OCI-LY3 (cell line): ENCODE results near the gene AKAP7.

Source experiments
- EZH2phosphoT487 ChIP-seq: fragments of 200-600 bp; shearing (Covaris generic); IDR thresholded peaks from 2 replicates; pipeline ENCODE4 v1.6.1; 2018; ENCODE audit warnings: antibody characterized with exemption, mixed run types, low read depth
- TF ChIP-seq, protein P1 (sequence below): fragments of 200-600, 300-600 bp; sonication (generic); IDR thresholded peaks from 2 replicates; pipeline ENCODE4 v1.5.1; 2014; ENCODE audit warnings: antibody characterized with exemption, low read length, low read depth

DNA sequence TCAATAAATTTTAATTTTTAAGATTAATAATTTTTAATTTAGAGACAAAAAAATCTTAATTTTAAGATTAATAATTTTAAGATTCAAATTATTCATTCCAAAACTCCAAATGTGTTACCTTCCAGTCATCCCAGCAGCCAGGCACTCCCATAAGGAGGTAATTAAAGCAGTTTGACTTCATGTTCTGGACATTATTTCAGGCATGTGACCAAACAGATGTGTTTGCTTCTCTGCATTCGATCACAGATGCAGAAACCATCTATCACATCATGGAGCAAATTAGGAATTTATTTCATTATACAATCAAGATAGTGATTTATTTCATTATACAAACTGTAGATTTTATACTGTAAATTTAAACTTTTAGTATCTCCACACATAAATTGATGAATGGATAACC is 150.3 kb downstream of the AKAP7 start:
- TF ChIP-seq, protein P1, sequence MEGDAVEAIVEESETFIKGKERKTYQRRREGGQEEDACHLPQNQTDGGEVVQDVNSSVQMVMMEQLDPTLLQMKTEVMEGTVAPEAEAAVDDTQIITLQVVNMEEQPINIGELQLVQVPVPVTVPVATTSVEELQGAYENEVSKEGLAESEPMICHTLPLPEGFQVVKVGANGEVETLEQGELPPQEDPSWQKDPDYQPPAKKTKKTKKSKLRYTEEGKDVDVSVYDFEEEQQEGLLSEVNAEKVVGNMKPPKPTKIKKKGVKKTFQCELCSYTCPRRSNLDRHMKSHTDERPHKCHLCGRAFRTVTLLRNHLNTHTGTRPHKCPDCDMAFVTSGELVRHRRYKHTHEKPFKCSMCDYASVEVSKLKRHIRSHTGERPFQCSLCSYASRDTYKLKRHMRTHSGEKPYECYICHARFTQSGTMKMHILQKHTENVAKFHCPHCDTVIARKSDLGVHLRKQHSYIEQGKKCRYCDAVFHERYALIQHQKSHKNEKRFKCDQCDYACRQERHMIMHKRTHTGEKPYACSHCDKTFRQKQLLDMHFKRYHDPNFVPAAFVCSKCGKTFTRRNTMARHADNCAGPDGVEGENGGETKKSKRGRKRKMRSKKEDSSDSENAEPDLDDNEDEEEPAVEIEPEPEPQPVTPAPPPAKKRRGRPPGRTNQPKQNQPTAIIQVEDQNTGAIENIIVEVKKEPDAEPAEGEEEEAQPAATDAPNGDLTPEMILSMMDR: no peak
- TF ChIP-seq EZH2phosphoT487: no peak
